ENCODE results near the gene NPAS3.

The NPAS3 gene

GRCh38 chr14:33315721-33316120 is 377.0 kb downstream of the NPAS3 start:
- Histone ChIP-seq H3K36me3 (ENCODE audit: control insufficient read depth in 2 of 2, insufficient read depth in 2 of 2, low read length in 2 of 2) (no peaks in the 10 kb centered on the region), H3K9ac (ENCODE audit: low read length in 2 of 2) (no peak overlapping the region), H3K9me3 (ENCODE audit: control insufficient read depth in 2 of 2, low read length in 2 of 2) (no peaks in the 10 kb centered on the region), H3K4me3 (ENCODE audit: low read length in 2 of 2) (no peak overlapping the region), H3K4me1 (ENCODE audit: control insufficient read depth, insufficient read depth, low read length) (no peaks in the 10 kb centered on the region), H3K27ac (ENCODE audit: low read length) (no peak overlapping the region), H3K27me3 (ENCODE audit: control insufficient read depth in 1 of 2, insufficient read depth in 2 of 2, low read length in 2 of 2) (no peaks in the 10 kb centered on the region)

- no peak overlapping the region for H3K27ac ChIP-seq (ENCODE audit: low read length)
- no peaks in the 10 kb centered on the region for H3K36me3 ChIP-seq (ENCODE audit: control insufficient read depth in 2 of 2, insufficient read depth in 2 of 2, low read length in 2 of 2)
- H3K9me3 ChIP-seq (ENCODE audit: control insufficient read depth in 2 of 2, low read length in 2 of 2) = no peaks in the 10 kb centered on the region
- H3K4me1 ChIP-seq (ENCODE audit: control insufficient read depth, insufficient read depth, low read length) = no peaks in the 10 kb centered on the region
- no peak overlapping the region for H3K9ac ChIP-seq (ENCODE audit: low read length in 2 of 2)
- no peak overlapping the region for H3K4me3 ChIP-seq (ENCODE audit: low read length in 2 of 2)
- no peaks in the 10 kb centered on the region for H3K27me3 ChIP-seq (ENCODE audit: control insufficient read depth in 1 of 2, insufficient read depth in 2 of 2, low read length in 2 of 2)
Observed at GRCh38 chr14:33317675-33318074, 379.0 kb downstream of the NPAS3 start.

- Histone ChIP-seq H3K9ac (ENCODE audit: low read length in 2 of 2) (no peak overlapping the region), H3K27me3 (ENCODE audit: control insufficient read depth in 1 of 2, insufficient read depth in 2 of 2, low read length in 2 of 2) (no peaks in the 10 kb centered on the region), H3K4me3 (ENCODE audit: low read length in 2 of 2) (no peak overlapping the region), H3K9me3 (ENCODE audit: control insufficient read depth in 2 of 2, low read length in 2 of 2) (no peaks in the 10 kb centered on the region), H3K36me3 (ENCODE audit: control insufficient read depth in 2 of 2, insufficient read depth in 2 of 2, low read length in 2 of 2) (no peaks in the 10 kb centered on the region), H3K27ac (ENCODE audit: low read length) (no peak overlapping the region), H3K4me1 (ENCODE audit: control insufficient read depth, insufficient read depth, low read length) (no peaks in the 10 kb centered on the region)
Observed at GRCh38 chr14:33323979-33324378, 385.3 kb downstream of the NPAS3 start.

- Histone ChIP-seq H3K4me3 (ENCODE audit: low read length in 2 of 2) (no peak overlapping the region), H3K36me3 (ENCODE audit: control insufficient read depth in 2 of 2, insufficient read depth in 2 of 2, low read length in 2 of 2) (no peaks in the 10 kb centered on the region), H3K9ac (ENCODE audit: low read length in 2 of 2) (no peak overlapping the region), H3K4me1 (ENCODE audit: control insufficient read depth, insufficient read depth, low read length) (no peaks in the 10 kb centered on the region), H3K27ac (ENCODE audit: low read length) (no peak overlapping the region), H3K27me3 (ENCODE audit: control insufficient read depth in 1 of 2, insufficient read depth in 2 of 2, low read length in 2 of 2) (no peaks in the 10 kb centered on the region), H3K9me3 (ENCODE audit: control insufficient read depth in 2 of 2, low read length in 2 of 2) (no peaks in the 10 kb centered on the region)
Observed at GRCh38 chr14:33331176-33331949, 392.7 kb downstream of the NPAS3 start.

GRCh38 chr14:33332497-33332896 is 393.8 kb downstream of the NPAS3 start:
- H3K4me1 ChIP-seq (ENCODE audit: control insufficient read depth, insufficient read depth, low read length) = no peaks in the 10 kb centered on the region
- H3K36me3 ChIP-seq (ENCODE audit: control insufficient read depth in 2 of 2, insufficient read depth in 2 of 2, low read length in 2 of 2) = no peaks in the 10 kb centered on the region
- no peak overlapping the region for H3K4me3 ChIP-seq (ENCODE audit: low read length in 2 of 2)
- H3K9ac ChIP-seq (ENCODE audit: low read length in 2 of 2) = no peak overlapping the region
- H3K27me3 ChIP-seq (ENCODE audit: control insufficient read depth in 1 of 2, insufficient read depth in 2 of 2, low read length in 2 of 2) = no peaks in the 10 kb centered on the region
- no peak overlapping the region for H3K27ac ChIP-seq (ENCODE audit: low read length)
- peaks cover 0 to 3% of the 10 kb centered on the region in 2 donors for H3K9me3 ChIP-seq (ENCODE audit: control insufficient read depth in 2 of 2, low read length in 2 of 2)

GRCh38 chr14:33335366-33335765 is 396.7 kb downstream of the NPAS3 start:
- no peak overlapping the region for H3K9ac ChIP-seq (ENCODE audit: low read length in 2 of 2)
- no peak overlapping the region for H3K4me3 ChIP-seq (ENCODE audit: low read length in 2 of 2)
- H3K27ac ChIP-seq (ENCODE audit: low read length) = no peak overlapping the region
- peaks cover 0 to 3% of the 10 kb centered on the region in 2 donors for H3K9me3 ChIP-seq (ENCODE audit: control insufficient read depth in 2 of 2, low read length in 2 of 2)
- no peaks in the 10 kb centered on the region for H3K36me3 ChIP-seq (ENCODE audit: control insufficient read depth in 2 of 2, insufficient read depth in 2 of 2, low read length in 2 of 2)
- H3K4me1 ChIP-seq (ENCODE audit: control insufficient read depth, insufficient read depth, low read length) = no peaks in the 10 kb centered on the region
- H3K27me3 ChIP-seq (ENCODE audit: control insufficient read depth in 1 of 2, insufficient read depth in 2 of 2, low read length in 2 of 2) = no peaks in the 10 kb centered on the region

GRCh38 chr14:33342299-33342974 is 403.8 kb downstream of the NPAS3 start:
- Histone ChIP-seq H3K9ac (ENCODE audit: low read length in 2 of 2) (no peak overlapping the region), H3K27ac (ENCODE audit: low read length) (no peak overlapping the region), H3K9me3 (ENCODE audit: control insufficient read depth in 2 of 2, low read length in 2 of 2) (no peaks in the 10 kb centered on the region), H3K4me3 (ENCODE audit: low read length in 2 of 2) (no peak overlapping the region), H3K36me3 (ENCODE audit: control insufficient read depth in 2 of 2, insufficient read depth in 2 of 2, low read length in 2 of 2) (no peaks in the 10 kb centered on the region), H3K4me1 (ENCODE audit: control insufficient read depth, insufficient read depth, low read length) (no peaks in the 10 kb centered on the region), H3K27me3 (ENCODE audit: control insufficient read depth in 1 of 2, insufficient read depth in 2 of 2, low read length in 2 of 2) (no peaks in the 10 kb centered on the region)

- no peak overlapping the region for H3K27ac ChIP-seq (ENCODE audit: low read length)
- H3K9ac ChIP-seq (ENCODE audit: low read length in 2 of 2) = no peak overlapping the region
- no peaks in the 10 kb centered on the region for H3K36me3 ChIP-seq (ENCODE audit: control insufficient read depth in 2 of 2, insufficient read depth in 2 of 2, low read length in 2 of 2)
- no peaks in the 10 kb centered on the region for H3K9me3 ChIP-seq (ENCODE audit: control insufficient read depth in 2 of 2, low read length in 2 of 2)
- H3K27me3 ChIP-seq (ENCODE audit: control insufficient read depth in 1 of 2, insufficient read depth in 2 of 2, low read length in 2 of 2) = no peaks in the 10 kb centered on the region
- no peaks in the 10 kb centered on the region for H3K4me1 ChIP-seq (ENCODE audit: control insufficient read depth, insufficient read depth, low read length)
- no peak overlapping the region for H3K4me3 ChIP-seq (ENCODE audit: low read length in 2 of 2)
Observed at GRCh38 chr14:33343016-33343415, 404.3 kb downstream of the NPAS3 start.

GRCh38 chr14:33347796-33348195 is 409.1 kb downstream of the NPAS3 start:
- Histone ChIP-seq H3K9me3 (ENCODE audit: control insufficient read depth in 2 of 2, low read length in 2 of 2) (no peaks in the 10 kb centered on the region), H3K27ac (ENCODE audit: low read length) (no peak overlapping the region), H3K9ac (ENCODE audit: low read length in 2 of 2) (no peak overlapping the region), H3K36me3 (ENCODE audit: control insufficient read depth in 2 of 2, insufficient read depth in 2 of 2, low read length in 2 of 2) (no peaks in the 10 kb centered on the region), H3K4me3 (ENCODE audit: low read length in 2 of 2) (no peak overlapping the region), H3K4me1 (ENCODE audit: control insufficient read depth, insufficient read depth, low read length) (no peaks in the 10 kb centered on the region), H3K27me3 (ENCODE audit: control insufficient read depth in 1 of 2, insufficient read depth in 2 of 2, low read length in 2 of 2) (no peaks in the 10 kb centered on the region)

- Histone ChIP-seq H3K27ac (ENCODE audit: low read length) (no peak overlapping the region), H3K9me3 (ENCODE audit: control insufficient read depth in 2 of 2, low read length in 2 of 2) (no peaks in the 10 kb centered on the region), H3K9ac (ENCODE audit: low read length in 2 of 2) (no peak overlapping the region), H3K36me3 (ENCODE audit: control insufficient read depth in 2 of 2, insufficient read depth in 2 of 2, low read length in 2 of 2) (no peaks in the 10 kb centered on the region), H3K27me3 (ENCODE audit: control insufficient read depth in 1 of 2, insufficient read depth in 2 of 2, low read length in 2 of 2) (no peaks in the 10 kb centered on the region), H3K4me1 (ENCODE audit: control insufficient read depth, insufficient read depth, low read length) (no peaks in the 10 kb centered on the region), H3K4me3 (ENCODE audit: low read length in 2 of 2) (no peak overlapping the region)
Observed at GRCh38 chr14:33348510-33348909, 409.8 kb downstream of the NPAS3 start.

- Histone ChIP-seq H3K4me3 (ENCODE audit: low read length in 2 of 2) (no peak overlapping the region), H3K9me3 (ENCODE audit: control insufficient read depth in 2 of 2, low read length in 2 of 2) (no peaks in the 10 kb centered on the region), H3K9ac (ENCODE audit: low read length in 2 of 2) (no peak overlapping the region), H3K27me3 (ENCODE audit: control insufficient read depth in 1 of 2, insufficient read depth in 2 of 2, low read length in 2 of 2) (no peaks in the 10 kb centered on the region), H3K27ac (ENCODE audit: low read length) (no peak overlapping the region), H3K36me3 (ENCODE audit: control insufficient read depth in 2 of 2, insufficient read depth in 2 of 2, low read length in 2 of 2) (no peaks in the 10 kb centered on the region), H3K4me1 (ENCODE audit: control insufficient read depth, insufficient read depth, low read length) (no peaks in the 10 kb centered on the region)
Observed at GRCh38 chr14:33349871-33350270, 411.2 kb downstream of the NPAS3 start.
